PC-3 (cell line): ENCODE data around the gene PRPH2.

ENCODE experiments used
- CTCF ChIP-seq: fragments of 300-600 bp; sonication (generic); conservative IDR thresholded peaks from 2 replicates; pipeline ENCODE4 v1.5.1; 2017; ENCODE audit warnings: antibody characterized with exemption, low read depth, mild to moderate bottlenecking, low read length
- EZH2 ChIP-seq: fragments of 300-600 bp; sonication (generic); IDR thresholded peaks from one replicate; pipeline ENCODE4 v1.6.1; 2017; ENCODE audit warnings: antibody characterized with exemption, mild to moderate bottlenecking, low read length; ENCODE audit not compliant: unreplicated experiment
- EZH2phosphoT487 ChIP-seq: fragments of 300-600 bp; sonication (generic); IDR thresholded peaks from 2 replicates; pipeline ENCODE4 v1.6.1; 2018; ENCODE audit warnings: mild to moderate bottlenecking, antibody characterized with exemption, low read length, borderline replicate concordance

- TF ChIP-seq CTCF (no peak), EZH2 (no peak), EZH2phosphoT487 (no peak)
Observed at GRCh38 chr6:42769836-42770235, 47.4 kb upstream of the PRPH2 start.
